Stomach (tissue), 4 donors: ENCODE results near the gene SAXO1.

Source experiments
- EP300 ChIP-seq: sonication (generic); formaldehyde crosslinking; IDR thresholded peaks from one replicate; pipeline ENCODE4 v1.6.1; 2017; ENCODE audit warnings: antibody characterized with exemption
- POLR2A ChIP-seq, 4 donors: fragments of 450-650 bp; IDR thresholded peaks; one replicate each; pipeline ENCODE4 v1.6.1; 2016; ENCODE audit warnings: antibody characterized with exemption in 4 of 4, control low read depth in 2 of 4, mild to moderate bottlenecking in 1 of 4, moderate library complexity in 1 of 4
- POLR2AphosphoS5 ChIP-seq, 3 donors: sonication (generic); formaldehyde crosslinking; IDR thresholded peaks; one replicate each; pipeline ENCODE4 v1.6.1; 2016; ENCODE audit warnings: antibody characterized with exemption in 3 of 3
- TF ChIP-seq, protein P1 (sequence below), 7 experiments: fragments of 450-650 bp in 4 of 7; fragments of 200-600 bp in 3 of 7; sonication (generic) in 3 of 7; IDR thresholded peaks; one replicate each; pipeline ENCODE4 v1.5.1; 2016 to 2019; ENCODE audit warnings: antibody characterized with exemption in 7 of 7, control low read depth in 2 of 7, mild to moderate bottlenecking in 1 of 7

GRCh38 chr9:19018201-19018600 lies 14.8 kb downstream of the SAXO1 start:
- no peak for TF ChIP-seq POLR2A (IDR thresholded peaks at IDR 0.05)
- TF ChIP-seq POLR2AphosphoS5 (IDR thresholded peaks at IDR 0.05): no peak
- TF ChIP-seq, protein P1, sequence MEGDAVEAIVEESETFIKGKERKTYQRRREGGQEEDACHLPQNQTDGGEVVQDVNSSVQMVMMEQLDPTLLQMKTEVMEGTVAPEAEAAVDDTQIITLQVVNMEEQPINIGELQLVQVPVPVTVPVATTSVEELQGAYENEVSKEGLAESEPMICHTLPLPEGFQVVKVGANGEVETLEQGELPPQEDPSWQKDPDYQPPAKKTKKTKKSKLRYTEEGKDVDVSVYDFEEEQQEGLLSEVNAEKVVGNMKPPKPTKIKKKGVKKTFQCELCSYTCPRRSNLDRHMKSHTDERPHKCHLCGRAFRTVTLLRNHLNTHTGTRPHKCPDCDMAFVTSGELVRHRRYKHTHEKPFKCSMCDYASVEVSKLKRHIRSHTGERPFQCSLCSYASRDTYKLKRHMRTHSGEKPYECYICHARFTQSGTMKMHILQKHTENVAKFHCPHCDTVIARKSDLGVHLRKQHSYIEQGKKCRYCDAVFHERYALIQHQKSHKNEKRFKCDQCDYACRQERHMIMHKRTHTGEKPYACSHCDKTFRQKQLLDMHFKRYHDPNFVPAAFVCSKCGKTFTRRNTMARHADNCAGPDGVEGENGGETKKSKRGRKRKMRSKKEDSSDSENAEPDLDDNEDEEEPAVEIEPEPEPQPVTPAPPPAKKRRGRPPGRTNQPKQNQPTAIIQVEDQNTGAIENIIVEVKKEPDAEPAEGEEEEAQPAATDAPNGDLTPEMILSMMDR (IDR thresholded peaks at IDR 0.05): no peak
- no peak for TF ChIP-seq EP300
